ENCODE measurements around the gene BTG2.
A peak's percentile ranks its signal among the peaks of the same experiment; 100 is the strongest.

Gene BTG2

DNA sequence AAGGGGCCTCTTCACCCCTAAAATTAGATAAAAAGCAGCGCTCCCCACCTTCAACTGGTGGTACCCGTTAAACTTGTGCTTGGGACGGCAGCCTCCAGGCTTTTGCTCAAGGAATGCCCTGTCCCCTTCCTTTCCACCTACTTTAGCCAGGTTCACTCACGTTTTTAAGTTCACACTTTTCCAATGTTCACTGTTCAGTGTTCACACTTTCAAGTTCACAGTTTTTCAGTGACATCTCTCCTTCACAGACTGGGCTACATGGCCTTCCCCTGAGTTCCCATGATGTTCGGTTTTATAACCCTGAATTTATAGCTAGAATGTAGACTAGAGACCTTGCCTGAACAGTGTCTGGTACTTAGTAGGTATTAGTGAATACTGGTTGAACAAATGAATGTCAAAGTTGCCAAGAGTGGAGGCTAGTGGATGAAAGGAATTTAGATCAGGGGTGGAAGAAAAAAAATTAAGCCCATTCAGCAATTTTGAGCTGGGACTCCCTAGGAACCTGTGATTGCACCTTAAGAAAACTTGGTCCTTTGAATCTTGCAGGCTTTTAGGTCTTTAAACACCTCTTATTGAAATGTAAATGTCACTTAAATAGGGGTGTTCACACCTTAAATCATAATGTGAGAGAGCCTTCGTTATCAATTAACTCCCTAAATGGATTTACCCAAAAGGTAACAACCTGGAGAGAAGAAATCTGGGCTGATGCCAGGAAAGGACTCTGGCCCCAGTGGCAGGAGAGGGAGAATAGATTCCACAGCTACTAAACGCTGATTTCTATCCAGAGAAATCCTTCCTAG is 12.3 kb downstream of the BTG2 start:
- DNase-seq (ENCODE audit: low read depth), result no peak

DNA sequence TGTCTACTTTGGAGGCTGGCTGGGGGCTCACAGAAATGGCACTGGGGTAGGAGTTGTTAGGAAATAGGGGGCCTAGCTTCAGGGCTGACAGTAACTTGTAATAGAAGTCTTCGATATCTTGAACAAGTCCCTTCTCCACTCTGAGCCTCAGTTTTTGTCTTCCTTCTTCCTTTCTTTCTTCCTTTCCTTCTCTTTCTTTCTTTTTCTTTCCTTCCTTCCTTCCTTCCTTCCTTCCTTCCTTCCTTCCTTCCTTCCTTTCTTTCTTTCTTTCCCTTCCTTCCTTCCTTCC is 12.9 kb downstream of the BTG2 start:
- no peak for DNase-seq (ENCODE audit: low read depth)

DNA sequence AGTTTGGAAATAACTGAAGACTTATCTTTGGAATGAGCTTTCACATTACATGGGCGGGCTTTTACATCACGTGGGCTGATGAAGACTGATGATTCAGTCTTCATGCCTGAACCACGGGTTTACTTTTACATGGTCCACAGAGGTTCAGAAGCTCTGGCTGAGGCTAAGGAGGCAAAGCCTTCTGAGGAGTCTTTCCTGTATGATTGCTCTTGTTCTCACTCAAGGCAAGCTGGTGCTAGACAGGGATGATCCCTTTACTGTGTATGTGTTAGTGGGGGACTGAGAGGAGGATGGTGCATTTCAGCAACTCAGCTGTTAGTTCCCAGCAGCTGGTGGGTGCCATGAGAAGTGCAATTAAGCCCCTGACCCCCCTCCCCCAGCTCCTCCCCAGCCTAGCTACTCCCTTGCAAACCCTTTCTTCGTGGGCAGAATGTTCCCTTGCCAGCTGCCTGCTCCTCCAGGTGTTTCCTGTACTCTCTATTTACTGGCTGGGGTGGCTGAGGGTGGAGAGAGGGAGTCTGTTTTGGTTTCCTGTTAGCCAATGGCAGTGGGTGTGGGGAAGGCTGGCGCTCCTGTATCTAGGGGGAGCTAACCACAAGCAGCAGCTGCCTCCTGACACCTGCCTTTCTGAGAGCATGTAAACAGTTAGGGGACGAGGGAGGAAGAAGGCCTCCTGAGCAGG is 15.4 kb downstream of the BTG2 start:
- peak; percentile 56 for DNase-seq (ENCODE audit: low read depth)

DNA sequence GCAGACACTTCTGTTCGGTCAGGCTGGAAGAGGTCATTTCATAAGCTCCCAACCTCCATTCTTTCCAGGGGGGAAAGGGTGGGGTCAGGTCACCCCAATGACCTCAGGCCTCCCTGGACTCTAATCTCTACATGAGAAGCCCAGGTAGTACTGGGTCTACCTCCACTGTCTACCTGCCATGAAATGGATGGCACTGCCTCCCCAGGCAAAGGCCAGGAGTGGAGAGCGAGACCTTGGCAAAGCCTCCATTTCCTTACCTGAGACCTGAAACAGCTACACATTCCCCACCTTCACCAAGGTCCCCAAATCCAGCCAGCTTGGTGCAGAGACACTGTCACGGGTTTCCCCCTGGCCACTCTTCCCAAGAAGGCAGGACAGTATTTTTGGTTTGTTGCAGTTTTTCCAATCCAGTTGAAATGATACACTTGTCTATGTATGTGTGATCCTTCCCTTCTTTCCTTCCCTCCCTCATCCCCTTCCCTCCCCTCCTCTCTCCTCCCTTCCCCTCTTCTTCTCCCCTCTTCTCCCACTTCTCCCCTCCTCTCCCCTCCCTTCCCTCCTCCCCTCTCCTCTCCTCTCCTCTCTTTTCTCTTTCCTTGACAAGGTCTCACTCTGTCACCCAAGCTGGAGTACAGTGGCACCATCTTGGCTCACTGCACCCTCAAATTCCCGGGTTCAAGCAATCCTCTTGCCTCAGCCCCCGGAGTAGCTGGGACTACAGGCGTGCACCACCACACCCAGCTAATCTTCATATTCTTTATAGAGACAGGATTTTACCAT is 16.1 kb downstream of the BTG2 start:
- DNase-seq (ENCODE audit: low read depth), result no peak

DNA sequence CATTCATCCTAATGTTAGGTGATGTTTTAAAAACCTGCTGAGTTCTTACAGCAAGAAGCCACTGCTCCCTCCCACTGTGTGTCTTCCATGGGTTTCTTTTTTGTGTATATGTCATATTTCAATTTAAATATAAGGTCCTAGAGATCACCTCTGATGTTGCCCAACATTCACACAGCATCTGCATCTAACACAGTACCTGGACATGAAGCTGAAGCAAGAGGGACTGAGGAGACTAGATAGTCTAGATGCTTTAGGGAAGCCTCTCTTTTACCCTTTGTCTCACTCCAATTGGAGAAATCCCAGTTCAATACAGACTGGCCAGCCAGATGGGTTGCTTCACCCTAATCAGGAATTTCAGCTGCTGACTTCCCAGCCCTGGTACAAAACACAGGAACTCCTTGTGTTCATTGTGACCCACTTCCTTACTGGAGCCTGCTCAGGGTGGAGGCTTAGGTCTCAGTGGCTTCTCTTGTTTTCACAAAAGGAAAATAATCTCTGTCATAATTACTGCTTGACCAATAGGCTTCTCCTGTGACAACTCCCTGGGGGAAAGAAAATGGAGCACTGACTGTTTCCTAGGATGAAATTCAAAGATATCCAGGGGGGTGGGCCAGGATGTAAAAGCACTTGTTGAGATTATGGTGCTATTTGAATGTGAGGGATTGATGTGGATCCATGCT is 17.3 kb downstream of the BTG2 start:
- DNase-seq (ENCODE audit: low read depth), result no peak

DNA sequence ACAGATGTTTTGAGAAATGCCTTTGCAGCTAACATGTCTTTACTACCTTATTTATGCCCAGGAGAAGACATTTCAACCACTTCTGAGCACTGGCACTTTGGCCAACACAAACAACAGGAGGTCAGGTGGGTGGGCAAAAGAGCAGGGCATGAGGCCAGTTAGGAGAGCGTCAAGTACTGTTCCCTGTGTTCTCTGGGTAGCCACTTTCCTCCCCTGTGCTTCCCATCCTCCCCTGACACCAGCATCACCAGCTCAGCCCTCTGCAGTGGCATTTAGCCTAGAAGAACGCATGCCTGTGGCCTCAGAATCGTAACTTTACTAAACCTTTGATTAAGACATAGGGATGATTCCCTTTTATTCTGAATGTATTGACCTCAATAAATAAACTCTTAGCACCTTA is 18.3 kb downstream of the BTG2 start:
- DNase-seq (ENCODE audit: low read depth), result no peak

DNA sequence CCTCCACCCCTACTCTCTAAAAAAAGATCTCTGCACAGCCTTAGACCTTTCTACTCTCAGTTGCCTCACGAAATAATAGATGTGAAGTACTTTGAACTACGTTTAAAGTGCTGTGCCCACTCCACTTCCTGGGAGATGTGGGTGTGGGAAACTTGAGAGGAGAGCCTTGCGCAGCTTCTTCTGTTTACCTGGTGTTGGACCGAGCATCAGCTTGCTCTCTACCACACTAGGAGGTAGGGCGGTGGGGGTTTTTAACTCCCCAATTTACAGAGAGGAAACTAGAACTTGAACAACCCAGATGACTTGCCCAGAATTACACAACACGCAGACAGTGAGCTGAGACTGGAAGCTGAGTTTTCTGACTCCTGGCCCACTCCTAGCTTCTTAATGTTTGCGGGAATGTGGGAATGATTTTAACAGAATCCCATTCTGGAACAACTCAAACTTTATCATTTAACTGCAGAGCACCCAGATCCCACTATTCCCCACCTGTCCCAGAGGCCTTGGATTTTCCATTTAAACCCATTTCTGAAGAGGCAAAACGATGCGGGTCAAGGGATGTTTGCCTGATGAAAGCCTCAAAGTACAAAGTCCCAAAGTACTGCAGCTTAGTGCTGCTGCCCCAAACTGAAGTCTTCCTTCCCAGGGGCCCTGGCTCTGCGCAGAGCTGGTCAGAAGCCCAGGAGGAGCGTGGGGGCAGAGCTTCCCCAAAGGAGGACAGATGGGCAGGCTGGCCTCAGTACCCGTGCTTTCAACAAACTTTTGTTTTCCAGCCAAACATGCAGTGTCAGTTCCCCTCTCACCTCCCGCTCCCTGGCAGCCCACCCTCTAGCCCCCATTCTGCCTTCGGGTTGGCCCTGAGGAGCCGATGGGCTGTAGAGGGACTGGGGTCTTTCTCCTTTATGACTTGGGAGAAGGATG is 19.0 kb downstream of the BTG2 start:
- DNase-seq (ENCODE audit: low read depth), result no peak

DNA sequence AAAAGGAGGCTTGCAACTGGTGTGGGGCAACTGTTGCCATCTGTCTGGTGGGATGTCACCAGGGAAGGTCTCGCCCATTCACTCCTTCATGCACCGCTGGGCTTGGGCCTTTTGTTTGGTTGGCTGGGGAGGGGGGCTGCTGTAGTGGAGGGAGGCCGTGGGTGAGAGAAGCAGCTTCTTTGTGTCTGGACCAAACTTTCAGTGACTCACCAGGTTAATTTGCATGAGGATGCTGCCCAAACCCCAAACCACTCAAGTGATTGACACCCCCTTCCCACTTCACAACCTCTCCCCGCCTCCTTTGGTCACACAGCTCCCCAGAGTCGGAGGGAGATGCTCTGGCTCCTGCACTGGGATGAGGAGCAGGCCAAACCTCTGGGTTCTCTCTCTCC is 19.7 kb downstream of the BTG2 start:
- DNase-seq (ENCODE audit: low read depth), result no peak

DNA sequence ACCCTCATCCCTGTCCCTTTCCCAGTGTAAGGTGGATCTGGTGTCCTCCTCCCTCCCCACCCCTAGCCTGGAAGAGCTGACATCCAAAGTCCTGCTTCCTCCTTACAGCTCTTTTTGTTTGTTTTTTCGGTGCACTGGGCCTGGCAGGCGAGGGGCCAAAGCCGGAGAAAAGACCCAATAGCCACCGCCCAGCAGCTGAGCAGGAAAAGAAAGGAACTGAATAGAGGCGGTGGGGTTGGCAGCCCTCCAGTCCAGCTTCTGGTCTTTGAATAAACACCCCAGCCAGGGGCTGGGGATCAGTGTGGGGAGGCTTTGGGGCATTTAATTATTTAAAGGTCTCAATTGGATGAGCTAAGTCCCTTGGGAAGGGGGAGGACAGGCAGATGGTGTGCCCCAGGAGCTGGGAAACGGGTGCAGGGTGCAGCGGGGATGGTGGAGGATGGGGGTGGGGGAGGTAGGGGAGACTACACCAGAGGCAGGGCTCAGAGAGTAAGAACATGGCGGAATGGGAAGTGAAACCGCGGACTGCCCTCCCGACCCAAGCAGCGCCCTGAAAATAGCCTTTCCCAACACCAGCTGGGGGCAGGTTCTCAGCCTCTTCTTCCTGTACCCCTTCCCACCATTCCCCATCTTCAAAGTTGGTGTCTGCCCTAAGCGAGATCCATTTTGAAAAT is 20.2 kb downstream of the BTG2 start:
- no peak for DNase-seq (ENCODE audit: low read depth)

DNA sequence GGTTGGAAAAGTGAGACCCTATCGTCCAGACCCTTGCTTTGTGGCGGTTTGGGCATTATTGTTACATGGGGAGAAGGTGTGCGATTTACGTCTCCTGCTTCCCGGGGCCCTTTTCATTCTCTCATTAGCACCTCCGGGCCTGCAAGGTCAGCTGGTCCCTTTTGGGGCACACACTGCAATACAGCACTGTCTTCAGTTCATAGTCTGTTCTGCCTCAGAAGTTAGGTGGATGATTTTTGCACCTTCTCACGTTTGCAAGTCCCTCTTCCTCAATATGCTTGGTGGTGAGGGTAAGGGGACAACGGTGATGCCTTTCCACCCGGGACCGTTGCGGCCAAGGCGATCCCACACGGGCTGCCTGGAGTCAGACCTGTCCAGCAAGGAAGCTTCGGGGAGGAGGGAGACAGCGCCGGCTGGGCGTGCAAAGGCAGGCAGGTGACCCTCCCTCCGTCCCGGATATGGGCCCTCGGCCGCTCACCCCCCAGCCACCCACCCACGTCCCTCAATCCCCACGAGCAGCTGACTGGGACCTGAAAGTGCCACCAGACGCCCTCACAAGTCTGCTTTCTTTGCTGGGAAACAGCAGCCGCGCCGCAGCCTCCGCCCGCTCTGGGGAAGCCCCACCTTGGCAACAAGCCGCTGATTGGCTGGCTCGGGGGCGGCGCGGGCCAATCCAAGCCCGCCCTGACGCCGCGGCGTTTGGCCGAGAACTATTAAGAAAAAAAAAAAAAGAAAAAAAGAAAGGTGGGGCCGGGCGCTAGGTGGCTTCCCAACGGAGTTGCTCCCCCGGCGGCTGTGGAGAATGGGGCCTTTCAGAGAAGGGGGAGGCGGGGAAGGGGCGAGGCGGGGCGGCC is 21.7 kb downstream of the BTG2 start:
- DNase-seq (ENCODE audit: low read depth), result peak; percentile 91

DNA sequence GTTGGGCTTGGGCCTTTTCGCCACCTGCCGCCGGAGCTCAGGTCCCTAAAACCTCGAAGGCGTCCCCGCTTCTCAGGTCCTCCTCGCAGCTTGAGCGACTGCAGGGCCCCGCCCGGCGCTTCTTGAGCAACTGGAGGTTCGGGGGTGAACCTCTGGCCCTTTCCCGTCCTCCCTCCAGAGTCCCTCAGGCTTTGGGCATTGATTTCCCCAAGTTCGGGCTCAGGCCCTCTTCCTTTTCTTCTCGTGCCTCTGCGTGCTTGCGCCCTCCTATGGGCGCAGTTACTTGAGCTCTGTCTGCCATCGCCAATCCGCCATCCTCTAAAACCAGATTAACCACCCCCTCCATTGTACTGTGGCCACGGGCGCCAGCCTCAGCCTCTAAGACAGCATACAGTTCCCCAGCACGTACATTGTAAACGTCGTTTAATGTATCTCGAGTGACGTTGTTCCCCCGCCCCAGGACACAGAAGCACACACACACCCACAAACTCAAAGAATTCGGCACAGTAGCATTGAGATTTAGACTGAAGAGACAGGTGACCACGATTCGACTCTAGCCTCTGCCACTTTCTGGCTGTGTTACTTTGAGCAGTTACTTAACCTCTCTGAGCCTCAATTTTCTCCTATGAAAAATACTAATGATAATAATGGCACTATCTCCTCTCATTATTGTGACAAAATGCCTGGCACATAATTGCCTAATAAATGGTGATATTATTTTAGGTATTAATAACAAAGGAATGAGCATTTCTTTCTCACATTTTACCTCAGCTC is 22.6 kb downstream of the BTG2 start:
- DNase-seq (ENCODE audit: low read depth), result peak; percentile 54

DNA sequence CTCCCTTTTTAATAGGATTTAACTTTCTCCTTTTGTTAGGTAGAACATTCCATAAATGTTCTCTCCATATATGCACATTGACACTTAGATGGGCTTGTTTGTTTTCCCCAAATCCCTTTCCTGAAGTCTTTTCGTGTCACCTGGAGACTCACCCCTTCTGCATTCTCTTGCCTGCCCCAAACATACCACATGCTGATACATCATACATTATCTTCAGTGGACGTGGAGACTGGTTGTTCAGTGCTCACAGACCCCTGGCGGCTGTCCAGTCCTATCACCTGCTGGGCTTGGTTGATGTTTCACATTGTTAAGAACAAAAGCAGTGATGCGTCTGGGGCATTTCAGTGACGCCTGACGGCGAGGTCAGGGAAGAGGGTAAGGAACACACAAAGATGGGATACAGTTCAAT is 23.4 kb downstream of the BTG2 start:
- no peak for DNase-seq (ENCODE audit: low read depth)

DNA sequence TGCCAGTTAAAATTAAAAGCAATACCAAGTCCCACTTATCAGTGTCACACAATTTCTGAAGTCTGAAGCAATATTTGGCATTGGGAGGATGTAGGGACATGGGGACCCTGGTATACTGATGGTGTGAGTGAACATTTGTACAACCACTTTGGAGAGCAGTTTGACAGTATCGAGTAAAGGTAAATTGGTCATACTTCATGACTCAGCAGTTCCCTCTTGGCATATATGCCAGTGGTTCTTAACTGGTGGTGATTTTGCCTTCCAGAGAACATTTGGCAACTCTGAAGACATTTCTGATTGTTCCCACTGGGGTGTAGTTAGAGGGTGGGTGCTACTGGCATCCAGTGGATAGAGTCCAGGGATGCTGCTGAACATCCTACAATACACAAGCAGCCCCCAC is 25.9 kb downstream of the BTG2 start:
- DNase-seq (ENCODE audit: low read depth), result no peak

DNA sequence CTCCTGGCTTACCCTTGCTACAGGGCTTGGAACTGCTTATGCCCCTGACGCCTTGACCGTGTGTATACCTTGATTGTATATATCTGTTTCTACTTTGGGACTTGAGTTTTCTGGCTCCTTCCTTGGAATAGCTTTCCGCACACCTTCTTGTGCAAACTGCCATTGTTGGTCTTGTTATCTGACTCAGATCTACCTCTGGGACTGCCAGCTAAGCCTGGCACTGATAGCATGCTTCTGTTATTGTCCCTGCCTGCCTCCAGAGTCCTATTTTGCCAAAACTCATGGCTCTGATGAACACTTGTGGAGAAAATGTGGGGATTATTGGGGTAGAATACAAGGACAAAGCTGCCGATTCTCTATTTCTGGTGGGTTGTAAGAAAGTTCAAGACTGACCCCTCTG is 30.2 kb downstream of the BTG2 start:
- DNase-seq (ENCODE audit: low read depth), result no peak

DNA sequence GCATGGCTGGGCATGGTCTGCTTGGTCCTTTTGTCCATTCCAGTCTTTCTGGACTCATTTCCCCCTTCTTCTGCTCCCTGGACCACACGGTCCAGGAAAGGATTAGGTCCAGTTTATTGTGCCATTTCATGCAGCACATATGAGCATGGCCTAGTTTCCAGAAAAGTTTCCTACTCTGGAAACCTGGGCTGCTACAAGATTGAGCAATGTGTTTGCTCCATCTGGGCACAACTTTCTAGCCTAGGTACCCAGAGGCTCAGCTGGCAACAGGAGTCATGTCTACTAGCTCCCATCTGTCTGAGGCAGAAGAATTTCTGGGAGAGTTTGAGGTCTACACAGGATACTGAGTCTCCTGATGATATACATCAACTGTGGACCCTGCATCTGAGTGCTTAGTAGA is 30.8 kb downstream of the BTG2 start:
- no peak for DNase-seq (ENCODE audit: low read depth)

DNA sequence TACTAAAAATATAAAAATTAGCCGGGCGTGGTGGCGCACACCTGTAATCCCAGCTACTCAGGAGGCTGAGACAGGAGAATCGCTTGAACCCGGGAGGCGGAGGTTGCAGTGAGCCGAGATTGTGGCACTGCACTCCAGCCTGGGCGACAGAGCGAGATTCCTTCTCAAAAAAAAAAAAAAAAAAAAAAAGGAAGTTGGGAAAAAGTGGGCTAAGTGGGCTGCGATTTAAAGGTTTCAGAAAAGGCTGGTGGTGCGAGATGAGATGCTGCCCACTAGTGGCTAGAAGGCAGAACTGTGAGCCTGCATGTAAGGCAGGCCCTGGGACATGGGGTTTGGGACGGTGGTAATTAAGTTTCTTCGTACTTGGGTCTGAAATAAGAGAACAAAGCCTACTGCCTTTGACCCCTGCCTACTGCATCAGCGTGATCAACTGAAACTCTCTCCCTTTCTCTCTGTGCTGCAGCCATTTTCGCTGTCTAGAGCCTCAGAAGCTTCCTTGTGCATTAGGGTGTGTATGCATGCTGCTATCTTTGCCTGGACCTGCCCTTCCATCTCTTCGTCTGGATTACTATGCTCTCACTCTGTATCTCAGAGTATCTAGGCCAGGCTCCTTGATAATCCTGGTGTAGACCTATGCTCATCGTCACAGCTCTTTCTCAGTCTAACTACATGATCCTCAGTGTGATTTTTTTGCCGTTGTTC is 33.2 kb downstream of the BTG2 start:
- peak; percentile 43 for DNase-seq (ENCODE audit: low read depth)

DNA sequence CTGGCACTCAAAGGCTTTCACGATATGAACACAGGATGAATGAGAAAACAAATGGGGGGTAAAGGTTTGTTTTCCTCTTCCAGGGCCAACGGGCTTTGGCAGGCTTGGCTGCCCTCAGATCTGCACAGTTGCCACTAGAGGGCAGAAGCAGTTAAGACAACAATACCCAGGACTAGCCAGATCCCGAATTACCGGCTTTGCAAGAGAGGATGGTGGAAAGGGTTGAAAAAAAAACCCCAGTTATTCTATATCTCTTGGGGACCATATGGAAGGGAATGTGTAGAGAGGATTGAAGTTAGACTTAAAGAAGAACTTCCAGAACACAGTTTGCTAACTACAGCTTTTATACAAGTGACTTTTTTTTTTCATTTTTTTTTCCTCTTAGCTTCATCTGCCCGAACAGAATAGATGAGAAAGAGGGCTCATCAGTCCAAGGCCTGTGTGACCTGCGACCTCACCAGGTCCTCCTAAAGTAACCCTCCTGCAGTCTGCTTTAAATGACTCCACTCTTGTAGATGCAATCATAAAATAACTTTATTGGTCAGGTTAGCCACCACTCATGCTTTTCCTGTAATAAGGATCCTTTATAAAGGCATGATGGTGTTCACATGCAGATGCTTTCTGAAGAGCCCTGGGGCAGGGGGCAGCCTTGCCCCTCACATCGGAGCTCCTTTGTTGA is 34.9 kb downstream of the BTG2 start:
- peak; percentile 47 for DNase-seq (ENCODE audit: low read depth)

Data from activated T-cell treated with anti-CD3 and anti-CD28 coated beads for 1 hour (primary cell).